Ovary (tissue), 9 donors: Measurements from ENCODE around the gene SORD. TPM values are rescaled to one million over a fixed set of nuclear protein-coding genes. Genes with fewer than 3 reads are reported as not detected.

Experiments used
- DNase-seq, 5 donors: peaks; one replicate each; pipeline ENCODE4 v3.0.0-alpha.2; 2019 to 2020
- H3K27ac ChIP-seq, 2 donors: fragments of 200-600 bp; one replicate each; pipeline versions ENCODE4 v1.5.1 to v1.8.0; 2019 to 2022
- H3K27me3 ChIP-seq: fragments of 200-600 bp; one replicate; pipeline ENCODE4 v1.8.0; 2022
- H3K36me3 ChIP-seq: fragments of 200-600 bp; sonication (generic); one replicate; pipeline ENCODE4 v1.5.1; 2019
- H3K4me1 ChIP-seq: one replicate; pipeline ENCODE4 v1.8.1; 2013; ENCODE audit warnings: mild to moderate bottlenecking, moderate library complexity; ENCODE audit not compliant: insufficient read depth
- H3K4me3 ChIP-seq: fragments of 200-600 bp; sonication (generic); one replicate; pipeline ENCODE4 v1.5.1; 2017
- H3K9me3 ChIP-seq, 2 donors: fragments of 200-600 bp in 1 of 2; sonication (generic) in 1 of 2; one replicate each; pipeline versions ENCODE4 v1.5.1 to v1.8.1; 2013 to 2019; ENCODE audit warnings: mild to moderate bottlenecking in 1 of 2, moderate library complexity in 1 of 2
- EP300 ChIP-seq: sonication (generic); formaldehyde crosslinking; IDR thresholded peaks from one replicate; pipeline ENCODE4 v1.6.1; 2017; ENCODE audit warnings: antibody characterized with exemption
- POLR2A ChIP-seq: fragments of 450-650 bp; IDR thresholded peaks from one replicate; pipeline ENCODE4 v1.6.1; 2017; ENCODE audit warnings: antibody characterized with exemption, mild to moderate bottlenecking, moderate library complexity
- WGBS, 3 donors: extraction: QIAGEN DNeasy Blood & Tissue Kit in 1 of 3; methylation state at CpG; one replicate each; pipeline versions ENCODE4 v1.1.5 to v1.1.7; 2013 to 2017; 5-methylcytosine and 5-hydroxymethylcytosine counted together
- intact Hi-C, 4 donors: fragments of 100-400 bp; cut with DNase I; formaldehyde crosslinking; loops; one replicate each; pipeline versions ENCODE4 v1.11.0 to v1.15.1; 2022 to 2023
- polyA plus RNA-seq, 2 donors: library from polyadenylated mRNA; stranded (reverse); fragments of 200-250 nt in 1 of 2; fragments of 350-450 nt in 1 of 2; fragmentation: Illumina TruSeq in 1 of 2; extraction: RNeasy Lipid Tissue Mini Kit (QIAGEN cat#74804) in 1 of 2; gene quantifications; one replicate each; pipeline ENCODE4 v1.2.3, GENCODE V29; 2013 to 2014
- total RNA-seq, 7 donors: library from RNA; depleted of rRNA in 2 of 7; stranded (reverse); fragments of >200 nt in 2 of 7; fragmentation: NEBNext Ultra II Directional in 3 of 7; extraction: Animal tissue kit (Norgen Biotek cat#: 25700) in 3 of 7; gene quantifications; one replicate each; pipeline versions ENCODE4 v1.1.0 to v1.2.4, GENCODE V29; 2016 to 2023
- TF ChIP-seq, protein P1 (sequence below), 3 donors: fragments of 450-650 bp in 2 of 3; fragments of 200-600 bp in 1 of 3; IDR thresholded peaks; one replicate each; pipeline versions ENCODE4 v1.5.1 to v1.8.0; 2016 to 2022; ENCODE audit warnings: antibody characterized with exemption in 3 of 3, mild to moderate bottlenecking in 1 of 3
- donor health status: DM: no; HTN: no; CAD: no; lungs with moderate emphysema.
- donor health status: DM: no; HTN: no; CAD: no.
- donor health status: Bipolar disorder and iron deficiency.
- donor health status: DM: yes; HTN: yes; CAD: no.
- donor health status: DM: no; HTN: no; CAD: no.
- donor health status: DM: yes; HTN: yes; CAD: no.

Gene SORD
- total and polyA plus RNA-seq, 9 donors, result 3.9 to 25.0 (median 8.3) TPM

DNA sequence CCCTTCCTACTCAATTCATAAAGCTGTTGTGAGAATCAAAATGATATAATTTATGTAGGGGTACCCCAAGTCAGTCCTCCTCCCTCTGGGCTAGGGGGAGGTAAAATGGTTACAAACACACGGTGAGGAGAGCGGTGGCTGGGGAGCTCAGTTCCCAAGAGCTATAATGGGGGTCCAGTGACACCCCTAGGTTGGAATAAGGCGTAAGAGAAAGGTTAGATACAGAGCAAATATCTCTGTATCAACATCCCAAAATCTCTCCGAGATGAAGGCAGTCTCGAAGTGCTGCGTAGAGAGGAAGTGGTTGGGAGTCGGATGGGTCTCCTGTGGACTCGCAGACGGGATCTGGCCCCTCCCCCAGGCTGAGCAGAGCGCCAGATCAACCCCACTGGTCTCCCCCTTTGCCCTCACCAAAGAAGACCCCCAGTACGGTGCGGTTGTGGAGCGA, 89.2 kb downstream of the SORD start:
- Histone ChIP-seq H3K36me3 (no peaks in the 10 kb centered on the region), H3K9me3 (no peaks in the 10 kb centered on the region), H3K27ac (no peak overlapping the region), H3K4me3 (no peak overlapping the region), H3K4me1 (peaks cover 2% of the 10 kb centered on the region), H3K27me3 (no peaks in the 10 kb centered on the region)
- 5 to 7% (median 6%) methylated on average over 13 of the region's 13 CpGs for WGBS, 3 donors
- no peak for DNase-seq
- no peak for TF ChIP-seq POLR2A
- TF ChIP-seq, protein P1, sequence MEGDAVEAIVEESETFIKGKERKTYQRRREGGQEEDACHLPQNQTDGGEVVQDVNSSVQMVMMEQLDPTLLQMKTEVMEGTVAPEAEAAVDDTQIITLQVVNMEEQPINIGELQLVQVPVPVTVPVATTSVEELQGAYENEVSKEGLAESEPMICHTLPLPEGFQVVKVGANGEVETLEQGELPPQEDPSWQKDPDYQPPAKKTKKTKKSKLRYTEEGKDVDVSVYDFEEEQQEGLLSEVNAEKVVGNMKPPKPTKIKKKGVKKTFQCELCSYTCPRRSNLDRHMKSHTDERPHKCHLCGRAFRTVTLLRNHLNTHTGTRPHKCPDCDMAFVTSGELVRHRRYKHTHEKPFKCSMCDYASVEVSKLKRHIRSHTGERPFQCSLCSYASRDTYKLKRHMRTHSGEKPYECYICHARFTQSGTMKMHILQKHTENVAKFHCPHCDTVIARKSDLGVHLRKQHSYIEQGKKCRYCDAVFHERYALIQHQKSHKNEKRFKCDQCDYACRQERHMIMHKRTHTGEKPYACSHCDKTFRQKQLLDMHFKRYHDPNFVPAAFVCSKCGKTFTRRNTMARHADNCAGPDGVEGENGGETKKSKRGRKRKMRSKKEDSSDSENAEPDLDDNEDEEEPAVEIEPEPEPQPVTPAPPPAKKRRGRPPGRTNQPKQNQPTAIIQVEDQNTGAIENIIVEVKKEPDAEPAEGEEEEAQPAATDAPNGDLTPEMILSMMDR (IDR thresholded peaks at IDR 0.05), result no peak
- no peak for TF ChIP-seq EP300
- intact Hi-C loops, result no loop called here

DNA sequence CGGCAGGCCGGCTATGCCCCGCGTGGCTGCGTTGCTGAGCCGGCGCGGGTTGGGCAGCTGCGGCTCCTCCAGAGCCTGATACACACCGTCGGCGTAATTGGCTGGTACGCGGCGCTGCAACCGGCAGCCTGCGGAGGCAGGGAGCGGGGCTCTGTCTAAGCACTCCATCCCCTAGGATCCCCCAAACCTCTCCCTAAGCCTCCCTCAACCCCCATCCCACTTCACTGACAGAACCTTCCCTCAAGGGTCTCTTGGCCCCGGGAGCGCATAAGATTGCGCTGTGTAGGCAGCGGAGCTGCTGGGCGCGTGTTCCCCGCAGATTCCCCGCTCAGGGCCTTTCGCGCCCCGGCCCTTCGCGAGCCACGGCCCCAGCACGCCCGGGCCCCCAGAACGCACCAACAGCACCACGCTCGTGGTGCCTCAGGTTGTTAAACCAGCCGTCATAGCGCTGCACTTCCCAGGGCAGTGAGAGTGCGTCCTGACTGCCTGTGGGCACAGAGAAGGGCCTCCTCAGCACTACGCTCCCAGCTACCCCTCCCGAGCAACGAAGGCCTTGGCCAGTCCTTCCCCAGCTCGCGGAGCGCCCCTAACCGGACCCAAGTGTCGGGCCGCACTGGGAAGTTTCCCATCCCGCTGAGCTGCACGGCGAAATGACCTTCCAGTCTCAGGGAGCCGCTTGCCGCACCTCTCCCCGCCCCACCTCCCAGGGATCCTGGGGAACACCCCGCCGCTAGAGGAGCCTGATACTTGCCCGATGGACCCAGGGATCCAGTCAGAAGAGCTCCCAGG, 89.8 kb downstream of the SORD start:
- H3K27ac ChIP-seq, result no peak overlapping the region
- intact Hi-C loops, result no loop called here
- TF ChIP-seq, protein P1 (IDR thresholded peaks at IDR 0.05), result no peak
- TF ChIP-seq POLR2A (no peak), EP300 (no peak)
- no peak for DNase-seq
- H3K4me3 ChIP-seq, result no peak overlapping the region
- 1 to 4% (median 1%) methylated on average over 37 to 58 of the region's 58 CpGs for WGBS, 3 donors
- peaks cover 2% of the 10 kb centered on the region for H3K4me1 ChIP-seq
- H3K9me3 ChIP-seq, result no peaks in the 10 kb centered on the region
- no peaks in the 10 kb centered on the region for H3K27me3 ChIP-seq
- no peaks in the 10 kb centered on the region for H3K36me3 ChIP-seq

DNA sequence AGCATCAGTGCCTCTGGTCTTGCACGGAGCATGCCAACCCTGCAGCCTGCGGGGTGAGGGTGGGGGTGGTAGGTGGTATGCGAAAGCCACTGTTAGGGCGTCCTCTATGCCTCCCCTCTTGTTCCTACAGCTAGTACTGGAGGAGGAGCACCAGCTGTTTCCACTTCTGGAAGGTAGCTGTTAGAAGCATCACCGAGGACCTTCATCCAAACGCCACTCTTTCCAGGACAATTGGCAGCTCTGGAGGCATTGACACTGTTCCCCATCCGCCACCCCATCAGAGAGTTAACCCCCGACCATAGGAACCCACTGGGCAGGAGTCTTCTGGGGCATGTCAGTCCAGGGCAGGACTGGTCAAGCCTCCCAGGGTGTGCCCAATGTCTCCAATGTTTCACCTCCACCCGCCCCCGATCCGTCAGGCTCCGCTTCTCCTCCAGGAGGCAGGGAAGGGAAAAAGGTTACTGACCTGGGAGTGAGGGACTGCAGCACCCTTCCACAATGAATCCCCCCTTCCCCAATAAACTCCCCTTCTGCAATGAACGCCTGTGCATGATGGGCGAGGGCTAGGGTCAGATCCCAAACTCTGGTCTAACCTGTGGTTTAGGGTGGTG, 90.5 kb downstream of the SORD start:
- Histone ChIP-seq H3K9me3 (no peaks in the 10 kb centered on the region), H3K4me3 (no peak overlapping the region), H3K36me3 (no peaks in the 10 kb centered on the region), H3K4me1 (peaks cover 2% of the 10 kb centered on the region), H3K27ac (no peak overlapping the region), H3K27me3 (no peaks in the 10 kb centered on the region)
- DNase-seq, result no peak
- 4 to 13% (median 9%) methylated on average over 14 of the region's 14 CpGs for WGBS, 3 donors
- TF ChIP-seq POLR2A (no peak), EP300 (no peak)
- TF ChIP-seq, protein P1 (IDR thresholded peaks at IDR 0.05), result no peak
- intact Hi-C loops, result no loop called here

DNA sequence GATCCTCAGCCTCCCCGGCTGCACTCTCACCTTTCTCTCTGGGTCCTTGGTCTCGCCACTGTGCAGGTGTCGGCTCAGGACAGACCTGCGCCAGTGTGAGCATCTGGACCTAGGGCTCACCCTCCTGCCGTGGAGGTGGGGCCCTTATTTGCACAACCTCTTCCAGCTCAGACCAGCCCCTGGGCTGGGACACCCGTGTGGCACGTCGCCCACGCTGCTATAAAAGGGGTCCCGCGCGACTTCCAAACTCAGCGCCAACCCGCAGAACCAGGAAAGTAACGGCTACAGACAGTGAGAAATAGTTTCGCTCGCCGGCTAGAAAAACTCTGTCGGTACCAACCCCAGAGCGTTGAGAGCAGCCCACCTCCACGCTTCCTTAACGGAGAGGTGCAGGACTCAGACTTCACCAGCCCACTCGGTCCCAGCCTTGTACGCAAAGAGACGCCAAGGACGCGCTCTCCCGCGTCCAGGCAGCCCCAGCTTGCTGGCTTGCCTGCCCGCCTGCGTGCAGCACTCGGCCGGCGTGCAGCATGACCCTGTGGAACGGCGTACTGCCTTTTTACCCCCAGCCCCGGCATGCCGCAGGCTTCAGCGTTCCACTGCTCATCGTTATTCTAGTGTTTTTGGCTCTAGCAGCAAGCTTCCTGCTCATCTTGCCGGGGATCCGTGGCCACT, 91.2 kb downstream of the SORD start, which contains the start of the genes DUOX2 and DUOXA2:
Gene DUOX2 (minus strand): TSS at position 97 of the 675 bp plus-strand sequence. CDS start 761 bp downstream, outside the sequence.
Gene DUOXA2 (plus strand): TSS at position 251 of the 675 bp plus-strand sequence. CDS start 280 bp downstream, at position 531.
- Histone ChIP-seq H3K36me3 (no peaks in the 10 kb centered on the region), H3K27ac (no peak within 1 kb of the TSS), H3K27me3 (no peaks in the 10 kb centered on the region), H3K4me3 (no peak within 1 kb of the TSS), H3K4me1 (peaks cover 2% of the 10 kb centered on the region), H3K9me3 (no peaks in the 10 kb centered on the region)
- 1 to 3% (median 2%) methylated on average over 42 of the region's 42 CpGs for WGBS, 3 donors
- TF ChIP-seq, protein P1 (IDR thresholded peaks at IDR 0.05), result no peak
- TF ChIP-seq POLR2A, result no peak
- TF ChIP-seq EP300, result no peak
- no peak for DNase-seq
- intact Hi-C loops, result no loop called here
